HG02798 (cell line): Measurements from ENCODE around the gene CPD.
"Not testable (repeated sequence)": the region's sequence is repeated elsewhere in the genome, so short reads cannot be mapped to it uniquely, and the experiment has no call there.

Source experiments
- ATAC-seq: cut with Tn5 transposase; IDR thresholded peaks from one replicate; pipeline ENCODE4 v1.9.1; 2021; ENCODE audit warnings: mild to moderate bottlenecking; ENCODE audit not compliant: unreplicated experiment, poor library complexity

CPD gene

DNA sequence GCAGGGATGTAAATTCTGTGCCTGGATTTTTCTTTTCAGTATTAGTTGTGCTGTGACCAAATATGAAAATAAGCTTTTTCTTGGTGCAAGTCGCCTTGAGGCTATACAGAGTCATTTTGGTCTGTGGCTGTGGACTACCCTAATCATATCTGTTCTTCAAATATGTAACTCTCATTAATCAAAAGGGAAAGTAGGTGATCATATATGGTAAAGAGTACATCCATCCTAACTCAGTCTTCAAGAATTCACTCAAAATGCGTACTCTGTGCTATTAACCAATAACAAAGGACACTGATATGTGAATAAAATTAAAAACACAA, 2.6 kb downstream of the CPD start:
- ATAC-seq = no peak

DNA sequence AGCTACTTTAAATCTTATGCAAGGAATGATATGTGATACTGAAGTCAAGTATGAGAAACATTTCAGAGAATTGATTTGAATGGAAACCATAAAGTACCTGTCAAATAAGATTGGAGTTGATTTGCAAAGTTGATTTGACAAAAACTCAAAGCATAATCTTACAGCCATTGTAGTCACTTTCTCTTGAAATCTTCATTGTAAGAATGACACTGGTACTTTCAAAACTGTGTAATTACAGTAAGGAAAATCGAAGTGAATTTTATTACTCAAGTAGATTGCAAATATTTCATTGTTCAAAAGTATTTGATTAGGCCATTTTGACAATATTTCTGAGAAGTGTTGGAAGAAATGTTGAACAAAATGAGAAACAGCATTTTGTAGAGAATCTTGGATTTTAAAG, 3.6 kb downstream of the CPD start:
- no peak for ATAC-seq

DNA sequence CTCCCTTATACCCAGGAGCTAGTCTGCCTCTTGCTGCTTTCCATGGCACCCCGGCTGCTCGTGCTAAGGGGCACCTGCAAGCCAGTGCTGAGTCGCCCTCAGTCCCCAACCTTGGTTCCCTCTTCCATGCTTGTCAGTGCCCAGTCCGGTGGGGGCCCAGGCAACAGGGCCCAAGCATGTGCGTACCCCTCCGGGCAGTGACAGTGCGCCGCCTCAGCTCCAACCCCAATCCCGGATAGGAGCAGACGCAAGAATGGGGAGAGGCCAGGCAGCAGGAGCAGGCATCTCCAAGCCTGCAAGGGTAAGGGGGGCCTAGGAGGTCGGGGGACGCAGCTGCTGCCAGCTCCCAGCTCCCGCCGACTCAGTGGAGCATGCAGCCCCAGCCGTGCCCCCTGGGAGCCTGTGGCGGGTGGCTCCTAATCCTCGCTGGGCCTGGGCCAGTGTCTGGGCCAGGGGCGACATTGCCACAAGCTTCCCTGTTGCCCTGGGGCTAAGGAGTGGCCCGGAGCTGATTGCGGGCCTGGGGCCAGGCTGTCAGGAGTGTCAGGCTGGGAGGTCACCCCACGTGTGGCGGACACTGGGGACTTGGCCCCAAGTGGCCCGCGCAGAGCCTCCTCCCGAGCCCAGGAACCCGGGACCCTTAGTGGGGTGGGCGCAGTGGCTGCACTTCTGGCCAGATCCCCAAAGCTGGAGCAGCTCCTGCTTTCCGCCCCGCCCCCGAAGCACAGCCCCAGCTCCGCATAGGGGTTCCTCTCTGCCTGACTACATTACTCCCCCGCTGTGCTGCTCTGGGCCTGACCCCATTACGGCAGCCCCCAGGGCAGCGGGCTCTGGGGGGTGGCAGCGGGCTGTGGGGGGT, 9.8 kb downstream of the CPD start:
- no peak for ATAC-seq

DNA sequence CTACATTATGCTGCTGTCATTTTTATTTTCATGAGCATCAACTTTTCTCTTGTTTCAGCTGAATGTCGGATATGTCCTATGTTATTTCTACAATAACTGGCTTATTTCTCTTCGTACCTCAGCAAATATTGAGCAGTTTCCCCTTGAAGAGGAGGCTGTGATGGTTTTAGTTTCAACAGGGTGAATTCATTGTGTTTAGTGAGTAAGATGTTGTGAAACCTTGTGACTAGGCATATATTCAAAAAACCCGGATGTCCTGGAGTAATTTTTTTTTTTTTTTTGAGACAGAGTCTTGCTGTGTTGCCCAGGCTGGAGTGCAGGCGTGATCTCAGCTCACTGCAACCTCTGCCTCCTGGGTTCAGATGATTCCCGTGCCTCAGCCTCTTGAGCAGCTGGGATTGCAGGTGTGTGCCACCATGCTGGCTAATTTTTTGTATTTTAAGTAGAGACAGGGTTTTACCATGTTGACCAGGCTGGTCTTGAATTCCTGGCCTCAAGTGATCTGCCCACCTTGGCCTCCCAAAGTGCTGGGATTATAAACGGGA, 11.1 kb downstream of the CPD start:
- ATAC-seq = no peak

DNA sequence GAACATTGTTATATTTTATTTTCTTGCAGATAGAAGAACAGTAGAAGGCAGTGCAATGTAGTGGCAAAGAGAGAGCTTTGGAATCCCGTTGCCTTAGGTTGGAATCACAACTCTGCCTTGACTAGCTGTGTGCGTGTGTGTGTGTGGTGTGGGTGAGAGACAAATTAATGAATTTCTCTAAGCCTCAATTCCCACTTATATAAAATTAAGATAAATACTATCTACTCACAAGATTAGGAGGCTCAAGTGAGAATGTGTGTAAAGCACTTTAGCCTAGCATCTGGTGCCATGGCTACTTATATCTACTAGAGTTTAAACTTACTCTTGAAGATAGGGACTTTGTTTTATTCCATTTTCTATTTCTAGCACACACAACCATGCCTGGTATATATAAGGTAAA, 12.8 kb downstream of the CPD start:
- no peak for ATAC-seq

DNA sequence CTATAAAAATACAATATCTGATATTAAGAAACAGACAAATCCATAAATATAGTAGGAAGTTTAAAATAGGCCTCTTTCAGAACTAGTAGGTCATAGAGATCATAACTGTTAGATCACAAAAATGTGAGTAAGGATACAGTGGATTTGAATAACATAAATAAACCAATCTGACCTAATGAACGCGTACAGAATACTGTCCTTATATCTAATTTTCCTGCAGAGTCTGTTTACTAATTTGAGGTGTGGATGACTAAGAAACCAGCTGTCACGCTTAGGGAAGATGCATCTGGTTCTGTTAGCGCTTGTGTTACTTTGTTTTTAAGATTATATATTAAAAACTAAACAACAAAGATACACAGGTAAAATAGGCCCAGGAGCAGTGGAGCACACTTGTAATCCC, 14.8 kb downstream of the CPD start:
- no peak for ATAC-seq

DNA sequence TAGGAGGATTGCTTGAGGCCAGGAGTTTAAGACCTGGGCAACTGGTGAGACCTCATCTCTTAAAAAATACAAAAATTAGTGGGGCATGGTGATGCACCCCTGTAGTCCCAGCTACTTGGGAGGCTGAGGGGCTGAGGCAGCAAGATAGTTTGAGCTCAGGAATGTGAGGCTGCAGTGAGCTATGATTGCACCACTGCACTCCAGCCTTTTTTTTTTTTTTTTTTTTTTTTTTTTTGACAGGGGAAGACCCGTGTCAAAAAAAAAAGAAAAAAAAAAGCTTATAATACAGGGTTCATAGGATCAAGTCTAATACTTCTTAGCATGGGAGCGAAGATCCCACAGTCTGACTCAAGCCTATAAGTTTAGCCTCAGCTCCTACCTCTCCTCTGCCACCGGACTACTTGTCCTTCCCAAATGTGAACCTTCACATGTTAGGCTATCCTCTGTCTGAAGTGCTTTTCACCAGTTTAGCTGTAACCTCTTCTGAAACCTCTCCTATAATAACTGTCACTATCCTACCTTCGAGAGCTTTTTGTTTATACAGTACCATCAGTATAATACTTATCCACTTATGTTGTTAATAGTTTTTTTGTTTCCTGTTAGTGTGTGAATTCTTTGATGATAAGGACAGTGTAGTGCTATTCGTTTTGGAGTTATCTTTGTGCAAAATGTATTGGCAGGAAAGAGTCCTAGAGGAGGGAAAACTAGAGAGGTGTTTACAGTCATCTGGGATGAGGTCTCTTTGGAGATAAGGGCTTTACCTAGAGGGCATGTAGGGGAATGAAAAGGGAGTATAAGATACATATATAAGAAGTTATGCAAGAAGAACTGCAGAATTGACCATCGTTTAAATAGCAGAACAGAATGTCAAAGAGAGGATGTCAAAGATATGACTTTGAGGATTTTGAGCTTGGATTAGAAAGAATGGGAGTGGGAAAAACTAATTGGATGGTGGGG, 15.5 kb downstream of the CPD start:
- ATAC-seq = no peak

DNA sequence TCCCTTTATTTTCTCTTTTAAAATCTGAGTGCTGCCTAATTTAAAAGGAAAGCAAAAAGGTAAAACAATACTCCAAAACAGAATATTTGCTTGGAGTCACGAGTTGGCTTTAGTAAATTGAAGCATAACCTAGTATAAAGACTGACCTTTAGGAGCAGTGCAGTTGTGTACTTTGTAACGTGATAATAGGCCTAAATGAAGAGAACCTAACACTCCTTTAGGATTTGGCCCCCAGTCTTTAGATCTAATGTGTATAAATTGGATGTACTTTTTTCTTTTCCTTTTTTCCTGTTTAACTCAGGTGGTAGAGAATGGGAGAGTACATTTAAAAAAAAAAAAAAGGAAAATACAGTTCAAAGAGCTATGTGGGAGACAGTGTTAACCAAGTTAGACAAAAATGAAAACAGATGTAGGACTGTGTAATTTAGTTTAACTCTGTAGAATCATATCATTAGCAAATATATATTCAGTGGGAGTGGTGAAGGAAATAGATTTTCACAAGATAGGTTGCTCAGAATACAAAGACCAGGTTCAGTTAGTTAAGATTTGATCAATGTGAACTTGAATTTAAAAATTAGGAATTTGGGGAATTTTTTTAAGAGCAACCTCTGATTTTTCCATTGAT, 16.8 kb downstream of the CPD start:
- no peak for ATAC-seq

DNA sequence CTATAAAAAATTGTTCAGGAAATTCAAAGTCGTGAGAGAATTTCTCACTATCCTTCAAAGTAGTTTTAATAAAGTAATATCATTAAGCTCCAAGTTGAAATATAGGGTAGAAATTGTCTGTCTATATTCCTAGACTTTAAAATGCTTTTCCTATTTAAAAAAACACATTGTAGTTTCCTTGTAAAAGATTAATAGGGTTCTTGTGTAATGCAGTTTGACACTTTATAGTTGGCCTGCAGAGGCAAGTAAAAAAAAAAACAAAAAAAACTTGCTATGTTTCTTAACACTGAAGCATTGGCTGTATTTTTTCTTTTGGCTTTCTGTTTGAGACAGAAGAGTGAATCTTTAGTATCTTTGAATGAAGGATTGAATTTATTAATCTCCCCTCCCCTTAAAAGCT, 17.4 kb downstream of the CPD start:
- no peak for ATAC-seq

DNA sequence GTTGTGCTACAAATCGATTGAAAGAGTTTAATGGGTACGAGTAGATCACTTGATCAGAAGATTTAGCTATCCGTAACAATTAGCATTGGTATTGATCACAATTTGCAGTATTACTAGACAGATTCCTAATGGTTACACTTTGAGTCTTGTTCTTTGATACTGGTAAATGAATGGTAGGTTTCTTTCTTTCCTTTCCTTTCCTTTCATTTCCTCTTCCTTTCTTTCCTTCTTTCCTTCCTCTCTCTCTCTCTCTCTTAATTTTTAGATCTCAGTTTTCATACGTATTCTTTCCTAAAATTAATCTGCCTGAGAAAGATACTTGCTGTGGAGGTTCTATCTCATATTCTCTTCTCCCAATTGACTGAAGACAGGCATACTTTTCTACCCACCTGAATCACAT, 17.9 kb downstream of the CPD start:
- no peak for ATAC-seq

DNA sequence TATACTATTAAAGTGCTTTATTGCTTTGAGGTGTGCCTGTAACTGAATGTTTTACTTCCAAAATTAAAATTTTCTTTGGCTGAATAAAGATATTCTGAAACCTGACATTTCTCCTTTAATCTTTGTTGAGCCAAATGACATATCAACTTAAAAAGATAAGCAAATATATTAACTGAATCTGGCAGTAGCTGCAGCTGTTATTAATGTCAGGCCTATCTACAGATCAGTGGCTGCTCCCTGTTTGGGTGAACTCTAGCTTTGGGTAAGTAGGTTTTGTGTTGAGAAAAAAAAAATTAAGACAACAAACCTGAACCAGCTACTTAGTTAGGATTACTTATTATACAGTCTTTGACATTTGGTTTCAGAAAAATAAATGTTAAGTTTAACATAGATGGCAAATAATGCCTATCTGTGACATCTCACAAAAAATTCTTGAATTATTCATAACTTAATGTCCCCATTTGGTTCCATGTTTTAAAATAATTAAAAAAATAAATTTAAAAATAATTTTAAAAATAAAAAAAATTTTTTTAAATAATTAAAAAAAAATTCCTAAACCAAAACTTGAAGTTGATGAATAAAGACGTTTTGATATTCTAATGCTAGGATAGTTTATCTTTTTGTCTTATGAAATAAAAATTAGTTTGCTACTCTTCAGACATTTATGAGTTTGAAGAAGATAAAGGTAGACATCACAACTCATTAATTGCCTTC, 19.8 kb downstream of the CPD start:
- no peak for ATAC-seq

DNA sequence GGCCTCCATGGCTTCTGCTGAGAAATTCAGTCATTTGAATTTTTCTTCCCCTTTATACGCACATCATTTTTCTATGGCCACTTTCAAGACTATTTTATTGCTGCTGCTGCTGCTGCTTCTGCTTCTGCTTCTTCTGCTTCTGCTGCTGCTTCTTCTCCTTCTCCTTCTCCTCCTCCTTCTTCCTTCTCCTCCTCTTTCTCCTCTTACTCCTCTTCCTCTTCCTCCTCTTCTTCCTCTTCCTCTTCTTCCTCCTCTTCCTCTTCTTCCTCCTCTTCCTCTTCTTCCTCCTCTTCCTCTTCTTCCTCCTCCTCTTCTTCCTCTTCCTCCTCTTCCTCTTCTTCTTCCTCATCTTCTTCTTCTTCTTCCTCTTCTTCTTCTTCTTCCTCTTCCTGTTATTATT, 22.4 kb downstream of the CPD start:
- no peak for ATAC-seq

DNA sequence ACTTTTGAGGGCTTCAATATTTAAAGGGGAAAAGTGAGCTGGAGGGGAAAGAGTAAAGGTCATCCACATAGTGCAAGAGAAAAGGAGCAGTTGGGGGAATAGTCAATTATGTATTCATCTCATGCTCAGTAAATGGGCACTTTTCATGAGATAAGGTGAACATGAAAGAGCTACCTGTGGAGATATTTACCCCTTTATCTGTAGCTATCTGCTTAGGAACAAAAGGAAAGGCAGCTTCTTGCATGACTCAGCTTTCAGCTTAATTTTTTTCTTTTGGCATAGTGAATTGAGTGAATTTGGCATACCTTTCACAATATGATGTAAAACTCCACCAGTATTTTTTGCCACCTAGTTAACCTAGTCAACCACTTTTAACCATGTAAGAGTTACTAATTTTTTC, 26.4 kb downstream of the CPD start:
- no peak for ATAC-seq

DNA sequence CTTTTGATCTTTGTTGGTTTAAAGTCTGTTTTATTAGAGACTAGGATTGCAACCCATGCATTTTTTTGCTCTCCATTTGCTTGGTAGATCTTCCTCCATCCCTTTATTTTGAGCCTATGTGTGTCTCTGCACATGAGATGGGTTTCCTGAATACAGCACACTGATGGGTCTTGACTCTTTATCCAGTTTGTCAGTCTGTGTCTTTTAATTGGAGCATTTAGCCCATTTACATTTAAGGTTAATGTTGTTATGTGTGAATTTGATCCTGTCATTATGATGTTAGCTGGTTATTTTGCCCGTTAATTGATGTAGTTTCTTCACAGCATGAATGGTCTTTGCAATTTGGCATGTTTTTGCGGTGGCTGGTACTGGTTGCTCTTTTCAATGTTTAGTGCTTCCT, 31.9 kb downstream of the CPD start:
- ATAC-seq = not testable (repeated sequence)

DNA sequence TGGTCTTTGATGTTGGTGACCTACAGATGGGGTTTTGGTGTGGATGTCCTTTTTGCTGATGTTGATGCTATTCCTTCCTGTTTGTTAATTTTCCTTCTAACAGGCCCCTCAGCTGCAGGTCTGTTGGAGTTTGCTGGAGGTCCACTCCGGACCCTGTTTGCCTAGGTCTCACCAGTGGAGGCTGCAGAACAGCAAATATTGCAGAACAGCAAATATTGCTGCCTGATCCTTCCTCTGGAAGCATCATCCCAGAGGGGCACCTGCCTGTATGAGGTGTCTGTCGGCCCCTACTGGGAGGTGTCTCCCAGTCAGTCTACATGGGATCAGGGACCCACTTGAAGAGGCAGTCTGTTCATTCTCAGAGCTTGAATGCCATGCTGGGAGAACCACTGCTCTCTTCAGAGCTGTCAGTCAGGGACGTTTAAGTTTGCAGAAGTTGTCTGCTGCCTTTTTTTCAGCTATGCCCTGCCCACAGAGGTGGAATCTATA, 33.3 kb downstream of the CPD start:
- not testable (repeated sequence) for ATAC-seq

DNA sequence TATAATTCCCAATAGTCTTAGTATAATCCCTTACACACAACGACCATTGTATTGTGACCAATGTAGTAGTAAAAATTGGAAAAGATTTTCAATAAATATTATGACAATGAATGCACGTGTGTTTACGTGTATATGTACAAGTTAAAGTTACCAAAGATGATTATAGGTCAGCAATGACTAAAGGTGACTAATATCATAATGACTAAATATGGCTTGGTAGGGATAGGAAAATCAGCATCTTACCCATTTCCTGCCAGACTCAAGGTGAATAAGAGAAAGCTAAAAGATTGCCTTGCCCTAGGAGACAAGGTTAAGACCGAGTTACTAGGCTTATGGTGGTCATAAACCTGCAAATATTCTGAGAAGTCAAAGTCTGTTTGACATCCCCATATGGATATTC, 34.4 kb downstream of the CPD start:
- no peak for ATAC-seq

DNA sequence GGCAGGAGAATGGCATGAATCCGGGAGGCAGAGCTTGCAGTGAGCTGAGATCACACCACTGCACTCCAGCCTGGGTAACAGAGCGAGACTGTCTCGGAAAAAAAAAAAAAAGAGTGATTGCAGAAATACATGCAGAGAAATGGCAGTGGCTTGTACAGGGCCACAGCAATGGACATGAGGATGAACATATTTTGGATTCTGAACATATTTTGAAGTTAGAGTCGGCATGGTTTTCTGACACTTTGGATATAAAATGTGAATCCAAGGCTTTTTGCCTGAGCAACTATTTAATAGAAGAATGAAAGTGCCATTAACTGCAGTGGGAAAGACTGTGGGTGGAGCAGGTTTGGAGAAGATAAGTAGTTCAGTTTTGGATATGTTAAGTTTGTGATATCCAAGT, 35.8 kb downstream of the CPD start:
- no peak for ATAC-seq

DNA sequence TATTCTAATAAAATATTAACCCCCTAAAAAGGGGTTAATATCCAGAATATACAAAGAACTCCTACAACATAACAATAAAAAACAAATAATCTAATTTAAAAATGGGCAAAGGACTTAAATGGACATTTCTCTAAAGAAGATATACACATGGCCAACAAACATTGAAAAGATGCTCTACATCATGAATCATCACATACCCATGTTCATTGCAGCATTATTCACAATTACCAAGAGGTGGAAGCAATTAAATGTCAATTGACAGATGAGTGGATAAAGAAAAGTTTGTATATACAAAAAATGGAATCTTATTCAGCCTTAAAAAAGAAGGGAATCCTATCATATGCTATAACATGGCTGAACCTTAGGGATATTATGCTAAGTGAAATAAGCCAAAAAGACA, 36.8 kb downstream of the CPD start:
- ATAC-seq = no peak

DNA sequence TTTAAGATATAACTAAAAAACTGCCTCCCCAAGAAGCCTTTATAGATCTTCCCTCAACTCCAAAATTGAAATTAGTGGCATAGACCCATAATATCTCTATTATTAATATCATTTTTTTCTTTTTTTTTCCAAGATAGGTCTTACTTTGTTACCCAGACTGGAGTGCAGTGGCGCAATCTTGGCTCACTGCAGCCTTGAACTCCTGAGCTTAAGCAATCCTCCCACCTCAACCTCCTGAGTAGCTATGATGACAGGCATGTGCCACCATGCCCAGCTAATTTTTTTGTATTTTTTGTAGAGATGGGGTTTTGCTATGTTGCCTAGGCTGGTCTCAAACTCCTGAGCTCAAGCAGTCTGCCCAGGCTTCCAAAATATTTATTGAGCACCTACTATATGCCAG, 39.3 kb downstream of the CPD start:
- ATAC-seq = not testable (repeated sequence)

DNA sequence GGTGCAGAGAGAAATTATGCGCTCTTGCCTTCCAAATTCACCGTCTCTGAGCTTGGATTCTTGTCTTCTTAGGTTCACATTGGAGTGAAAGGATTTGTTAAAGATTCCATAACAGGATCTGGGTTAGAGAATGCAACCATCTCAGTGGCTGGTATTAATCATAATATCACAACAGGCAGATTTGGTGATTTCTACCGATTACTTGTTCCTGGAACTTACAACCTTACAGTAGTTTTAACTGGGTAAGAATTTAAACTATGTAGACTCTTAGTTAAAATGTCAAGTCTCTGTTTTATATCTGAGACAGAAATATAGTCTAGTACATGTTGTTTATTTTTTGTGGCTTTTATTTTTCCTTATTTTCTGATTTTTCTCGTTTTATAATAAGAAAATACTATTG, 42.9 kb downstream of the CPD start:
- ATAC-seq = no peak
